ENCODE data around the gene PARD6B. TPM values are rescaled to one million over a fixed set of nuclear protein-coding genes. Genes with fewer than 3 reads are reported as not detected.
"Not testable (repeated sequence)": the region's sequence is repeated elsewhere in the genome, so short reads cannot be mapped to it uniquely, and the experiment has no call there.

Gene PARD6B
- total and polyA plus RNA-seq, 4 donors, result 4.0 to 11.3 (median 5.0) TPM

DNA sequence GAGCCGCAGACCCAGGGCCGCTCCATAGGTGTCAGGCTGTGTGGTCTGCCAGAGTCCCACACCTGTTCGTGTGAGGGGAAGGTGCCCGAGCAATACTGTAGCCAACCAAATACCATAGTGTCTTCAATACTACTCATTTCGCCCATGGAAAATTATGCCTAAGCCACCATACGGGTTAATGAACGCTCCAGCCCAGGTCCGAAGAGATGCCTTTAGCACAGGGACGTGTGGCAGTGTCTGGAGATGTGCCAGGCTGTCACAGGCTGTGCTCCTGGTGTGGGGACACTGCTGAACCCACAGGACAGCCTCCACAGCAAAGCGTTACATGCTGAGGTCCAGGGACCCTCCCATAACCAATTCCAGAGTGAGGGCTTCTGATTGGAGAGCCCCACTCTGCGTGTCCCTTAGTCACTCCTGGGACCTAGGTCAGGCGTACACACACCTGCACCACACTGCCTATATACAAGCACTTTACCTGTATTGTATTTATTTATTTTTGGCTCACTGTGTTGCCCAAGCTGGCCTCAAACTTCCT is 38.2 kb downstream of the PARD6B start:
- not testable (repeated sequence) for H3K4me3 ChIP-seq (ENCODE audit: low read depth, low read length); H3K27ac ChIP-seq (ENCODE audit: low read depth, low read length); H3K9me3 ChIP-seq (ENCODE audit: control insufficient read depth, insufficient read depth, low read length); DNase-seq (ENCODE audit: low read depth in 4 of 6, low spot score in 6 of 6); H3K4me1 ChIP-seq (ENCODE audit: control insufficient read depth, insufficient read depth, low read length); H3K36me3 ChIP-seq (ENCODE audit: control insufficient read depth, insufficient read depth, low read length); H3K27me3 ChIP-seq (ENCODE audit: control insufficient read depth, insufficient read depth, low read length)
- WGBS (ENCODE audit: insufficient coverage), result 87% methylated on average over 4 of the region's 12 CpGs

DNA sequence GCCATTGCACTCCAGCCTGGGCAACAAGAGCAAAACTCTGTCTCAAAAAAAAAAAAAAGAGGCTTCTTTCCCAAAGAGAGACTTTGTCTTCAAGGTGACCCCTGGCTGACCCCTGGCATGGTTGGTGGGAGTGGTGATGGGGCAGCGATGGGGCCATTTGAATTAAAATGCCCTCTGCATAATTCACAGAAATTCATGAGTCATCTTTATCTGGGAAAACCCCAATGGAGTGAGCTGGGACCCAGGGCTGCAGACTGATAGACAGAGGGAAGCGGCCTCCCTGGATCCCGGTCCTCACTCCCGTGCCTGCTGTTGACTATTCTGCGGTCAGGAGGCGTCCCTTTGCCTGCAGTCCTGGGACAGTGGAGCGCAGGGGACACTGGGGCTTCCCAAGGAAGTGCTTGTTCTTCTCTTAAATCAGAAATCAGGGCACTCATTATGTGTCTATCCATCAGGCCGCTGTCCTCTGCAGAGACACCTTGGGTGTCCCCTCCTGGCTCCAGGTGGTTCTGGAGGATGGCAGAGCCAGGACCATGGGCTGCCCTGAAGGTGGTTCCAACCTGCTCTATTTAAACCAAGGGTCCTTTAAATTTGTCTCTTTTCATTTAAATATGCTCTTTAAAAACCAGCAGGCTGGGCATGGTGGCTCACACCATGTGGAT is 40.2 kb downstream of the PARD6B start:
- WGBS (ENCODE audit: insufficient coverage), result no CpG with 5 or more reads among the region's 8 CpGs
- not testable (repeated sequence) for DNase-seq (ENCODE audit: low read depth in 4 of 6, low spot score in 6 of 6); H3K36me3 ChIP-seq (ENCODE audit: control insufficient read depth, insufficient read depth, low read length); H3K9me3 ChIP-seq (ENCODE audit: control insufficient read depth, insufficient read depth, low read length); H3K4me3 ChIP-seq (ENCODE audit: low read depth, low read length); H3K27ac ChIP-seq (ENCODE audit: low read depth, low read length); H3K4me1 ChIP-seq (ENCODE audit: control insufficient read depth, insufficient read depth, low read length); H3K27me3 ChIP-seq (ENCODE audit: control insufficient read depth, insufficient read depth, low read length)

DNA sequence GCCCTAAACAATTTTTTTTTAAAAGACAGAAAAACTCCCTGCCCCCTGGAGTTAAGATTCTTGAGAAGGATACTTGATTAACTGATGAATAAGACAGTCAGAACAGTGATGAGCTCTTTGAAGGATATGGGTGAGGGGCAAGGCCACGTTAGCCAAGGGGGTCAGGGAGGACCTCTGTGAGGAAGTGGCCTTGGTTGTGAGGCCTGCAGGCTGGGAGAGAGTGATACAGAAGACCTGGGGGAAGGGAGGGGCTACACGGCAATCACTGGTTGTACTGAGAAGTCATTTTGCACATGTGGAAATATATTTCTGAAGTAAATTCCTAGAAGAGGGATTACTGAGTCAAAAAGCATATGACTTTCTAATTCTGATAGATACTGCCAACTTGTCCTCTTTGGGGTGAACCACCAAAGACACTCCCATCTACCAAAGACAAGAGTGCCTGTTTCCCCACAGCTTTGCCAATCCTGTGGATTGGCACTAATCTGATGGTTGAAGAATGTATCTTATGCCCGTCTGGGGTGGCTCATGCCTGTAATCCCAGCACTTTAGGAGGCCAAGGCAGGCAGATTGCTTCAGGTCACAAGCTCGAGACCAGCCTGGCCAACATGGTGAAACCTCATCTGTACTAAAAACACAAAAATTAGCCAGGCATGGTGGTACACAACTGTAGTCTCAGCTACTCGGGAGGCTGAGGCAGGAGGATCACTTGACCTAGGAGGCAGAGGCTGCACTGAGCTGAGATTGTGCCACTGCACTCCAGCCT is 41.2 kb downstream of the PARD6B start:
- no peak for DNase-seq (ENCODE audit: low read depth in 4 of 6, low spot score in 6 of 6)
- WGBS (ENCODE audit: insufficient coverage), result 85% methylated on average over 5 of the region's 5 CpGs
- Histone ChIP-seq H3K27me3 (ENCODE audit: control insufficient read depth, insufficient read depth, low read length) (no peaks in the 10 kb centered on the region), H3K4me3 (ENCODE audit: low read depth, low read length) (no peak overlapping the region), H3K36me3 (ENCODE audit: control insufficient read depth, insufficient read depth, low read length) (no peaks in the 10 kb centered on the region), H3K4me1 (ENCODE audit: control insufficient read depth, insufficient read depth, low read length) (no peaks in the 10 kb centered on the region), H3K27ac (ENCODE audit: low read depth, low read length) (no peak overlapping the region), H3K9me3 (ENCODE audit: control insufficient read depth, insufficient read depth, low read length) (no peaks in the 10 kb centered on the region)

DNA sequence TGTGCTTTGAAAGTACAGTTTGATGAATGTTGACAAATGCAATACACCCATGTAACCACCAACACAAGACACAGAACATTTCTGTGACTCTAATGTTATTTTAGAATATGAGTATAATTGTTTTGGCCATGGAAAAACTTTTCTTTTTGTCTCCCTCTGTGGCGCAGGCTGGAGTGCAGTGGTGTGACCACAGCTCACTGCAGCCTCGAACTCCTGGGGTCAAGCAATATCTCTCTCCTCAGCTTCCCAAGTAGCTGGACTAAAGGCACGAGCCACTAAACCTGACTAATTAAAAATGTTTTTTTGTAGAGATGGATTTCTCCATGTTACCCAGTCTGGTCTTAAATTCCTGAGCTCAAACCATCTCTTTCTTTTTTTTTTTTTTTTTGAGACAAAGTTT is 43.1 kb downstream of the PARD6B start:
- no peak for DNase-seq (ENCODE audit: low read depth in 4 of 6, low spot score in 6 of 6)
- 60% methylated on average over 1 of the region's 3 CpGs for WGBS (ENCODE audit: insufficient coverage)
- H3K27me3 ChIP-seq (ENCODE audit: control insufficient read depth, insufficient read depth, low read length), result no peaks in the 10 kb centered on the region

DNA sequence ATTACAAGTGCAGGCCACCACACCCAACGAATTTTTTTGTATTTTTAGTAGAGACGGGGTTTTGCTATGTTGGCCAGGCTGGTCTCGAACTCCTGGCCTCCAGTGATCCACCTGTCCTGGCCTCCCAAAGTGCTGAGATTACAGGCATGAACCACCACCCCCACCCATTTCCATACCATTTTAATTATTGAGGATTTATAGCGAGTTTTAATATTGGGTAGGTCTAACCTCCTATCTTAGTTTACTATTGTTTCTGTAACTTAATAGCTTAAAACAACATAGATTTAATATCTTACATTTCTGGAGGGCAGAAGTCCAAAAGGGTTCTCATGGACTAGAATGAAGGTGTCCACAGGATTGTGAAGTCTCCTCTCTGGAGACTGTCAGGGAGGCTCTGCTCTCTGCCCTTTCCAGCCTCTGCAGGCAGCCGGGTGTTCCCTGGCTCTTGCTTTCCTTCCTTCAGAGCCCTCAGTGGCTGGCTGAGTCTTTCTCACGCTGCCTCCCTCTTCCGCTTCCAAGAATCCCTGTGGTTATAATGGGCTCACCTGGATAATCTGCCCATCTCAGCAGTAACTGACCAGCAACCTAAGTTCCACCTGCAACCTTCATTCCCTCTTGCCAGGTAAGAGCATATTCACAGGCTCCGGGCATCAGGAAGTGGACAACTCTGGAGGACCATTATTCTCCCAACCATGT is 44.9 kb downstream of the PARD6B start:
- Histone ChIP-seq H3K4me3 (ENCODE audit: low read depth, low read length) (no peak overlapping the region), H3K36me3 (ENCODE audit: control insufficient read depth, insufficient read depth, low read length) (no peaks in the 10 kb centered on the region), H3K27me3 (ENCODE audit: control insufficient read depth, insufficient read depth, low read length) (no peaks in the 10 kb centered on the region), H3K9me3 (ENCODE audit: control insufficient read depth, insufficient read depth, low read length) (no peaks in the 10 kb centered on the region), H3K4me1 (ENCODE audit: control insufficient read depth, insufficient read depth, low read length) (no peaks in the 10 kb centered on the region), H3K27ac (ENCODE audit: low read depth, low read length) (no peak overlapping the region)
- 64% methylated on average over 4 of the region's 8 CpGs for WGBS (ENCODE audit: insufficient coverage)
- DNase-seq (ENCODE audit: low read depth in 4 of 6, low spot score in 6 of 6), result no peak

More for the DNA sequence above, 43.1 kb downstream of the PARD6B start:
- Histone ChIP-seq H3K9me3 (ENCODE audit: control insufficient read depth, insufficient read depth, low read length) (no peaks in the 10 kb centered on the region), H3K36me3 (ENCODE audit: control insufficient read depth, insufficient read depth, low read length) (no peaks in the 10 kb centered on the region), H3K4me1 (ENCODE audit: control insufficient read depth, insufficient read depth, low read length) (no peaks in the 10 kb centered on the region), H3K4me3 (ENCODE audit: low read depth, low read length) (no peak overlapping the region), H3K27ac (ENCODE audit: low read depth, low read length) (no peak overlapping the region)

DNA sequence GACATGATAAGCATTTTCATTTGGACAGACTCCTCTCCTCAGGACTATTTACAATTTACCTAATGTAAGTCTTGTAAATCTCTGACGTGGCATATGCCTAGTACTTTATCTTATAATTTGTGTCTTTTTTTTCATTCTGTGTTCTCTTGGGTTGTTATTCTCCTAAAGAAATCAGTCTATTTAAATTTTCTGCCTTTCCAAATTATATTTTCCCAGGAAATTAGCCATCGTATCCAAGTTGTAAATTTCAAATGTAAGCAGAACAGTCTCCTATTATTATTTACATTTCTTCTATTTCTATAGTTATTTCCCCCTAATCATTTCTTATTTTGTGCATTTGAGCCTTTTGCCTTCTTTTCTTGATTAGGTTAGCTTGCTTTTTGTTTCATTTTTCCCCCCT is 46.0 kb downstream of the PARD6B start:
- Histone ChIP-seq H3K36me3 (ENCODE audit: control insufficient read depth, insufficient read depth, low read length) (no peaks in the 10 kb centered on the region), H3K4me3 (ENCODE audit: low read depth, low read length) (no peak overlapping the region), H3K9me3 (ENCODE audit: control insufficient read depth, insufficient read depth, low read length) (no peaks in the 10 kb centered on the region), H3K27ac (ENCODE audit: low read depth, low read length) (no peak overlapping the region), H3K4me1 (ENCODE audit: control insufficient read depth, insufficient read depth, low read length) (no peaks in the 10 kb centered on the region), H3K27me3 (ENCODE audit: control insufficient read depth, insufficient read depth, low read length) (no peaks in the 10 kb centered on the region)
- DNase-seq (ENCODE audit: low read depth in 4 of 6, low spot score in 6 of 6), result no peak
- WGBS (ENCODE audit: insufficient coverage), result no CpG with 5 or more reads among the region's 2 CpGs

DNA sequence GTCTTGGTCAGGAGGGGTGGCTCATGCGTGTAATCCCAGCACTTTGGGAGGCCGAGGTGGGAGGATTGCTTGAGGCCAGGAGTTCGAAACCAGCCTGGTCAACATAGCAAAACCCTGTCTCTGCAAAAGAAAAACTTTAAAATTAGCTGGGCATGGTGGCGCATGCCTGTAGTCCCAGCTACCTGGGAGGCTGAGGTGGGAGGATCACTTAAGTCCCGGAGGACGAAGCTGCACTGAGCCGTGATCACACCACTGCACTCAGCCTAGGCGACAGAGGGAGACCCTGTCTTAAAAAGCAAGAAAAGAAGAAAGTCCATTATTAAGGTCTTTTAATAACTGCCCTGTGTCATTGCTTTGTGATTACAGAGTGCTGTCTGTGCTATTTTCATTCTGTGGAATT is 47.6 kb downstream of the PARD6B start:
- not testable (repeated sequence) for H3K27ac ChIP-seq (ENCODE audit: low read depth, low read length); H3K4me3 ChIP-seq (ENCODE audit: low read depth, low read length); H3K27me3 ChIP-seq (ENCODE audit: control insufficient read depth, insufficient read depth, low read length); H3K4me1 ChIP-seq (ENCODE audit: control insufficient read depth, insufficient read depth, low read length); DNase-seq (ENCODE audit: low read depth in 4 of 6, low spot score in 6 of 6); H3K36me3 ChIP-seq (ENCODE audit: control insufficient read depth, insufficient read depth, low read length); H3K9me3 ChIP-seq (ENCODE audit: control insufficient read depth, insufficient read depth, low read length)
- WGBS (ENCODE audit: insufficient coverage), result 99% methylated on average over 8 of the region's 8 CpGs

DNA sequence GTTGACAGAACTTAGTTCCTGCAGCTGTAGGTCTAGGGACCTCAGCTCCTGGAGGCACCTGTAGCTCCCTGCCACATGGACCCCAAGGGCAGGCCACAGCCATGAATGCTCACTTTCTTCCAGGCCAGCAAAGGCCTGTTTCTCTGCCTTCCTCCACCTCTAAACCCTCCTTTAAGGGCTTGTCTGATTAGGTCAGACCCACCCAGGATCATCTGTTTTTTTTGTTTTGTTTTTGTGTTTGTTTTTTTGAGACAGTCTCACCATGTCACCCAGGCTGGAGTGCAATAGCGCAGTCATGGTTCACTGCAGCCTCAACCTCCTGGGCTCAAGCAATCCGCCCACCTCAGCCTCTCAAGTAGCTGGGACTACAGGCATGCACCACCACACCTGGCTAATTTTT is 52.0 kb downstream of the PARD6B start:
- H3K4me3 ChIP-seq (ENCODE audit: low read depth, low read length), result no peak overlapping the region
- DNase-seq (ENCODE audit: low read depth in 4 of 6, low spot score in 6 of 6), result no peak
- no peaks in the 10 kb centered on the region for H3K27me3 ChIP-seq (ENCODE audit: control insufficient read depth, insufficient read depth, low read length)
- H3K4me1 ChIP-seq (ENCODE audit: control insufficient read depth, insufficient read depth, low read length), result no peaks in the 10 kb centered on the region
- WGBS (ENCODE audit: insufficient coverage), result 94% methylated on average over 2 of the region's 2 CpGs
- H3K27ac ChIP-seq (ENCODE audit: low read depth, low read length), result no peak overlapping the region
- no peaks in the 10 kb centered on the region for H3K36me3 ChIP-seq (ENCODE audit: control insufficient read depth, insufficient read depth, low read length)
- H3K9me3 ChIP-seq (ENCODE audit: control insufficient read depth, insufficient read depth, low read length), result no peaks in the 10 kb centered on the region

DNA sequence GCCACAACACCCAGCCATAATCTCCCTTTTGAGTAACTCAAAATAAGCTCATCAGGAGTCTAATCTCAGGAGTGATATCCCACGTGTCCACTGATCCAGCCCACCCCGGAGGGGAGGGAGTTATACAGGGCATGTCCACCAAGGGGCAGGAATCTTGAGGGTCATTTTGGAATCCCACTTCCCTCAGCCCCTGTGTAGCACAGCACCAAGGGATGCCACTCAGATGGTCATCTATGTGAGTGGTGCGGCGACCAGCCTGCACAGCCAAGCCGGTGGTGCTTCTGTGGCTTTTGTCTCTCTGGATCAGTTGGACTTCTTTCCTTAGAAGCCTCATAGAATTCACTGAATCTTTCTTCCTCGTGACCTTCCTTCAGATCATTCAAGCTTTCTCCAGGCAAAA is 52.5 kb downstream of the PARD6B start:
- 91% methylated on average over 3 of the region's 6 CpGs for WGBS (ENCODE audit: insufficient coverage)

More for the DNA sequence above, 52.5 kb downstream of the PARD6B start:
- no peak overlapping the region for H3K27ac ChIP-seq (ENCODE audit: low read depth, low read length)
- DNase-seq (ENCODE audit: low read depth in 4 of 6, low spot score in 6 of 6), result no peak
- no peaks in the 10 kb centered on the region for H3K36me3 ChIP-seq (ENCODE audit: control insufficient read depth, insufficient read depth, low read length)
- H3K4me1 ChIP-seq (ENCODE audit: control insufficient read depth, insufficient read depth, low read length), result no peaks in the 10 kb centered on the region
- no peak overlapping the region for H3K4me3 ChIP-seq (ENCODE audit: low read depth, low read length)
- no peaks in the 10 kb centered on the region for H3K27me3 ChIP-seq (ENCODE audit: control insufficient read depth, insufficient read depth, low read length)
- H3K9me3 ChIP-seq (ENCODE audit: control insufficient read depth, insufficient read depth, low read length), result no peaks in the 10 kb centered on the region
